ENCODE measurements around the gene DIP2A. TPM values are rescaled to one million over a fixed set of nuclear protein-coding genes. Genes with fewer than 3 reads are reported as not detected.

Gene DIP2A
- total and polyA plus RNA-seq, 2 of the 8 experiments (the other 6 are each of a cell fraction or from before 2014, with no cell fraction given) = 16.0 to 27.1 TPM

DNA sequence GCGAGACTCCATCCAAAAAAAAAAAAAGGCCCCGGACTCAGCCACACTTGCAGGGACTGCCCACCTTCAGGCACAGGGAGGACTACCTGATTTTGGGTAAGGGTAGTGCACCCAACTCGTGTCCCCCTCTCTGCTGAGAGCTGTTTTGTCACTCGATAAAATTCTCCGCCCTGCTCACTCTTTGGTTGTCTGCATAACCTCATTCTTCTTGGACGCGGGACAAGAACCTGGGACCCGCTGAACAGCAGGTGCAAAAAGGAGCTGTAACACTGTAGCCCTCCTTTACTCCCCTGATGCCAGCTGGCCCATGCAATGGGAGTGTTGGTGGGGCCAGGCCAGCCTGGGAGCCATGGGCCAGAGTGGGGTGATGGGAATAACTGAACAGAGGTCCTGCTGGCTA is 135.6 kb downstream of the DIP2A start (continued):
- TF ChIP-seq, protein P1, sequence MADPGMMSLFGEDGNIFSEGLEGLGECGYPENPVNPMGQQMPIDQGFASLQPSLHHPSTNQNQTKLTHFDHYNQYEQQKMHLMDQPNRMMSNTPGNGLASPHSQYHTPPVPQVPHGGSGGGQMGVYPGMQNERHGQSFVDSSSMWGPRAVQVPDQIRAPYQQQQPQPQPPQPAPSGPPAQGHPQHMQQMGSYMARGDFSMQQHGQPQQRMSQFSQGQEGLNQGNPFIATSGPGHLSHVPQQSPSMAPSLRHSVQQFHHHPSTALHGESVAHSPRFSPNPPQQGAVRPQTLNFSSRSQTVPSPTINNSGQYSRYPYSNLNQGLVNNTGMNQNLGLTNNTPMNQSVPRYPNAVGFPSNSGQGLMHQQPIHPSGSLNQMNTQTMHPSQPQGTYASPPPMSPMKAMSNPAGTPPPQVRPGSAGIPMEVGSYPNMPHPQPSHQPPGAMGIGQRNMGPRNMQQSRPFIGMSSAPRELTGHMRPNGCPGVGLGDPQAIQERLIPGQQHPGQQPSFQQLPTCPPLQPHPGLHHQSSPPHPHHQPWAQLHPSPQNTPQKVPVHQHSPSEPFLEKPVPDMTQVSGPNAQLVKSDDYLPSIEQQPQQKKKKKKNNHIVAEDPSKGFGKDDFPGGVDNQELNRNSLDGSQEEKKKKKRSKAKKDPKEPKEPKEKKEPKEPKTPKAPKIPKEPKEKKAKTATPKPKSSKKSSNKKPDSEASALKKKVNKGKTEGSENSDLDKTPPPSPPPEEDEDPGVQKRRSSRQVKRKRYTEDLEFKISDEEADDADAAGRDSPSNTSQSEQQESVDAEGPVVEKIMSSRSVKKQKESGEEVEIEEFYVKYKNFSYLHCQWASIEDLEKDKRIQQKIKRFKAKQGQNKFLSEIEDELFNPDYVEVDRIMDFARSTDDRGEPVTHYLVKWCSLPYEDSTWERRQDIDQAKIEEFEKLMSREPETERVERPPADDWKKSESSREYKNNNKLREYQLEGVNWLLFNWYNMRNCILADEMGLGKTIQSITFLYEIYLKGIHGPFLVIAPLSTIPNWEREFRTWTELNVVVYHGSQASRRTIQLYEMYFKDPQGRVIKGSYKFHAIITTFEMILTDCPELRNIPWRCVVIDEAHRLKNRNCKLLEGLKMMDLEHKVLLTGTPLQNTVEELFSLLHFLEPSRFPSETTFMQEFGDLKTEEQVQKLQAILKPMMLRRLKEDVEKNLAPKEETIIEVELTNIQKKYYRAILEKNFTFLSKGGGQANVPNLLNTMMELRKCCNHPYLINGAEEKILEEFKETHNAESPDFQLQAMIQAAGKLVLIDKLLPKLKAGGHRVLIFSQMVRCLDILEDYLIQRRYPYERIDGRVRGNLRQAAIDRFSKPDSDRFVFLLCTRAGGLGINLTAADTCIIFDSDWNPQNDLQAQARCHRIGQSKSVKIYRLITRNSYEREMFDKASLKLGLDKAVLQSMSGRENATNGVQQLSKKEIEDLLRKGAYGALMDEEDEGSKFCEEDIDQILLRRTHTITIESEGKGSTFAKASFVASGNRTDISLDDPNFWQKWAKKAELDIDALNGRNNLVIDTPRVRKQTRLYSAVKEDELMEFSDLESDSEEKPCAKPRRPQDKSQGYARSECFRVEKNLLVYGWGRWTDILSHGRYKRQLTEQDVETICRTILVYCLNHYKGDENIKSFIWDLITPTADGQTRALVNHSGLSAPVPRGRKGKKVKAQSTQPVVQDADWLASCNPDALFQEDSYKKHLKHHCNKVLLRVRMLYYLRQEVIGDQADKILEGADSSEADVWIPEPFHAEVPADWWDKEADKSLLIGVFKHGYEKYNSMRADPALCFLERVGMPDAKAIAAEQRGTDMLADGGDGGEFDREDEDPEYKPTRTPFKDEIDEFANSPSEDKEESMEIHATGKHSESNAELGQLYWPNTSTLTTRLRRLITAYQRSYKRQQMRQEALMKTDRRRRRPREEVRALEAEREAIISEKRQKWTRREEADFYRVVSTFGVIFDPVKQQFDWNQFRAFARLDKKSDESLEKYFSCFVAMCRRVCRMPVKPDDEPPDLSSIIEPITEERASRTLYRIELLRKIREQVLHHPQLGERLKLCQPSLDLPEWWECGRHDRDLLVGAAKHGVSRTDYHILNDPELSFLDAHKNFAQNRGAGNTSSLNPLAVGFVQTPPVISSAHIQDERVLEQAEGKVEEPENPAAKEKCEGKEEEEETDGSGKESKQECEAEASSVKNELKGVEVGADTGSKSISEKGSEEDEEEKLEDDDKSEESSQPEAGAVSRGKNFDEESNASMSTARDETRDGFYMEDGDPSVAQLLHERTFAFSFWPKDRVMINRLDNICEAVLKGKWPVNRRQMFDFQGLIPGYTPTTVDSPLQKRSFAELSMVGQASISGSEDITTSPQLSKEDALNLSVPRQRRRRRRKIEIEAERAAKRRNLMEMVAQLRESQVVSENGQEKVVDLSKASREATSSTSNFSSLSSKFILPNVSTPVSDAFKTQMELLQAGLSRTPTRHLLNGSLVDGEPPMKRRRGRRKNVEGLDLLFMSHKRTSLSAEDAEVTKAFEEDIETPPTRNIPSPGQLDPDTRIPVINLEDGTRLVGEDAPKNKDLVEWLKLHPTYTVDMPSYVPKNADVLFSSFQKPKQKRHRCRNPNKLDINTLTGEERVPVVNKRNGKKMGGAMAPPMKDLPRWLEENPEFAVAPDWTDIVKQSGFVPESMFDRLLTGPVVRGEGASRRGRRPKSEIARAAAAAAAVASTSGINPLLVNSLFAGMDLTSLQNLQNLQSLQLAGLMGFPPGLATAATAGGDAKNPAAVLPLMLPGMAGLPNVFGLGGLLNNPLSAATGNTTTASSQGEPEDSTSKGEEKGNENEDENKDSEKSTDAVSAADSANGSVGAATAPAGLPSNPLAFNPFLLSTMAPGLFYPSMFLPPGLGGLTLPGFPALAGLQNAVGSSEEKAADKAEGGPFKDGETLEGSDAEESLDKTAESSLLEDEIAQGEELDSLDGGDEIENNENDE (IDR thresholded peaks at IDR 0.05; ENCODE audit: insufficient replicate concordance, low read length) = no peak
- no peak for TF ChIP-seq TAF1 (IDR thresholded peaks at IDR 0.05; ENCODE audit: low read depth, low read length)
- TF ChIP-seq EGR1 (IDR thresholded peaks at IDR 0.05; ENCODE audit: borderline replicate concordance, low read depth, low read length) = no peak
- TF ChIP-seq EP300 (IDR thresholded peaks at IDR 0.05; ENCODE audit: borderline replicate concordance in 1 of 2, low read depth in 2 of 2, low read length in 2 of 2) = no peak
- TF ChIP-seq GABPA (IDR thresholded peaks at IDR 0.05; ENCODE audit: borderline replicate concordance, insufficient read depth, low read length) = no peak
- TF ChIP-seq SUZ12 (IDR thresholded peaks at IDR 0.05; ENCODE audit: low read length) = no peak
- no peak for TF ChIP-seq KDM4A (IDR thresholded peaks at IDR 0.05; ENCODE audit: low read depth, low read length, severe bottlenecking)
- TF ChIP-seq, protein P2, sequence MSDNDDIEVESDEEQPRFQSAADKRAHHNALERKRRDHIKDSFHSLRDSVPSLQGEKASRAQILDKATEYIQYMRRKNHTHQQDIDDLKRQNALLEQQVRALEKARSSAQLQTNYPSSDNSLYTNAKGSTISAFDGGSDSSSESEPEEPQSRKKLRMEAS (IDR thresholded peaks at IDR 0.05) = no peak
- no peak for TF ChIP-seq HDAC6 (IDR thresholded peaks at IDR 0.05; ENCODE audit: low read depth, low read length)
